Inflammatory macrophage (primary cell): ENCODE measurements around the gene PYGO1.

Experiments used
- DNase-seq, 2 donors: peaks; one replicate each; pipeline ENCODE4 v3.0.0-alpha.2; 2020 to 2022

PYGO1 gene

DNA sequence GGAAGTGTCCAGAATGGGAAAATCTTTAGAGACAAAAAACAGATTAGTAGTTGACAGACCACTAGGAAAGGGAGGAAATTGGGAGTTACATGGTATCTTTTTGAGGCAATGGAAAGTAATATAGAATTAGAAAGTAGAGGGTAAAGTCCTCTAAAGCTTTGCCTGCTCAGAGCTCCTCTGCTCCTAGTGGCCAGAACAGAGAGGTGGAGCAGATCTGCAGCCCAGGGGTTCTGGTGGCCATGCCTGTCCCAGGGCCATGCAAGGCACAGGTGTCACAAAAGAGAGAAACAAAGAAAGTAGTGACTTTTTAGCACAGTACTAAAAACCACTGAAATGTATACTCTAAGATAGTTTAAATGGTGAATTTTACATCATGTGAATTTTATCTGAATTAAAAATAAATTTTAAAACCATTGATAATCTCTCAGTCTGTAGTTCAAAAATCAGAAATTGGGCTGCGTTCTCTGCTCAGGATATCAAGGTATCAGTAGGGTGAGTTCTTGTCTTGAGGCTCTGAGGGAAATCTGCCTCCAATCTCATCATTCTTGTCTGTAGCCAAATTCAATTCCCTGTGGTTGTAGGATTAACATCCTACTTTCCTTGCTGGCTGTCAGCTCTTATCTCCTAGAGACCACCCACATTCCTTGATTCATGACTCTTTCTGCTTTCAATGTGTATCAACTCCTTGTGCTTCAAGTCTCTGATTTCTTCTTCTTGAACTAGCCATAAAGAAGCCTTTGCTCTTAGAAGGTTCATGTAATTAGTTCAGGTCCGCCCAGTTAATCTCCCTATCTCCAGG, 23.6 kb downstream of the PYGO1 start:
- no peak for DNase-seq

DNA sequence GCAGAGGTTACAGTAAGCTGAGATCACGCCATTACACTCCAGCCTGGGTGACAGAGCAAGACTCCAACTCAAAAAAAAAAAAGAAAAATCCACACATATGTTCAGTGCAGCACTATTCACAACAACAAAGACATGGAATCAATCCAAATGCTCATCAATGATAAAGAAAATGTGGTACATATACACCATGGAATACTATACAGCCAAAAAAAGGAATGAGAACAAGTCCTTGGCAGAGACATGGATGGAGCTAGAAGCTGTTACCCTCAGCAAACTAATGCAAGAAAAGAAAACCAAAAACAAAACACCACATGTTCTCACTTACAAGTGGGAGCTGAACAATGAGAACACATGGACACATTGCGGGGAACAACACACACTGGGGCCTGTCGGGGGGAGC, 25.5 kb downstream of the PYGO1 start:
- DNase-seq: no peak

DNA sequence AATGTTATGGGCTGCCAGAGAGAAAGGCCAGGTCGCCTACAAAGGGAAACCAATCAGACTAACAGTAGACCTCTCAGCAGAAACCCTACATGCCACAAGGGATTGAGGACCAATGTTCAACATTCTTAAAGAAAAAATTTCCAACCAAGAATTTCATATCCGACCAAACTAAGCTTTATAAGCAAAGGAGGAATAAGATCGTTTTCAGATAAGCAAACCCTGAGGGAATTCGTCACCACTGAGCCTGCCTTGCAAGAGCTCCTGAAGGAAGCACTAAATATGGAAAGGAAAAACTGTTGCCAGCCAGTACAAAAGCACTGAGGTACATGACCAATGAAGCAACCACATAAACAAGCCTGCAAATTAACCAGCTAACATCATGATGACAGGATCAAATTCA, 33.1 kb downstream of the PYGO1 start:
- no peak for DNase-seq

DNA sequence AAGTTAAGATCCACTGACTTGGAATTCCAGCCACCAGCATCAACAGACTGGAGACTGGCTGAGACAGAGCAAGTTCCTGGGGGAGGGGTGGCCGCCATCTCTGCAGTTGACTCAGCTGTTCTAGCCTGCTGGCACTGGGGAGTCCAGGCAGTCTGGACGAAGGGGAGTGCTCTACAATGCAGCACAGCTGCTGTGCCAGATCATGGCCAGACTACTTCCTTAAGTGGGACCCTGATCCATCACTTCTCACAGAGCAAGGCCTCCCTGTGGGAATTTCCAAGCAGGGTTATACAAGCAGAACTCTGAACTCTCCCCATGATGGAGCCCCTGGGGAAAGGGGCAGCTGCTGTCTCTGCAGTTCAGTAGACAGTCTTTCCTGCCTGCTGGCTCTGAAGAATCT, 35.2 kb downstream of the PYGO1 start:
- peak in 1 of 2 donors; percentile 12 for DNase-seq

DNA sequence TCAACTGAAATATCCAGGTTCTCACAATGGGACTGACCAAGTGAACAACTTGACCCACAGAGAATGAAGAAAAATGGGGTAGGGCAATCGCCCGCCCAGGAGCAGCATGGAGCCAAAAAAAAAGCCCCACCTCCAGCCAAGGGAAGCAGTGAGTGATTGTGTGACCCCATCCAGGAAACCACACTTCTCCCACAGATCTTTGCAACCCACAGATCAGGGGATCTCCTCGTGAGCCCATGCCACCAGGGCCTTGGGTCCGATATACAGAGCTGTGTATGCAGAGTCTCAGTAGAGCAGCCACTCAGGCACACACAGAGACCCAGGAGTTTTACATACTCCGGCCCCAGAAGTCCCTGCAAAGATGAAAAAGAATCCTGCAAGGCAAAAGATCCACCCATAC, 35.7 kb downstream of the PYGO1 start:
- peak; percentile 49 to 78 for DNase-seq

DNA sequence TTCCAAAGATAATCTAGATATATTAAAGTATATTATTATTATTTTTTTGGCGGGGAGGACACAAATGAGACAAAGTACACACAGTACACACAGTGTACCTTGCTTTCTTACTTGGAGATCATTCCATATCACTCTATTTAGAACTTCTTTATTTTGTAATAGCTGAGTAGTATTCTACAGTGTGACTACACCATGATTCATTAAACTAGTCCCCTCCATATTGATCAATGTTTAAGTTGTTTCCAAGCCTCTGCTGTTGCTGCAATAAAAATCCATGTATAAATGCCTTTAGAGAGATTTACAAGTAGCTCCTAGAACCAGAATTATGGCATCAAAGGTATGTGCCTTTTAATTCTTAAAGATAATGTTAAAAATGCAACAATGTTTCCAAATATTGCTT, 38.8 kb downstream of the PYGO1 start:
- DNase-seq: no peak

DNA sequence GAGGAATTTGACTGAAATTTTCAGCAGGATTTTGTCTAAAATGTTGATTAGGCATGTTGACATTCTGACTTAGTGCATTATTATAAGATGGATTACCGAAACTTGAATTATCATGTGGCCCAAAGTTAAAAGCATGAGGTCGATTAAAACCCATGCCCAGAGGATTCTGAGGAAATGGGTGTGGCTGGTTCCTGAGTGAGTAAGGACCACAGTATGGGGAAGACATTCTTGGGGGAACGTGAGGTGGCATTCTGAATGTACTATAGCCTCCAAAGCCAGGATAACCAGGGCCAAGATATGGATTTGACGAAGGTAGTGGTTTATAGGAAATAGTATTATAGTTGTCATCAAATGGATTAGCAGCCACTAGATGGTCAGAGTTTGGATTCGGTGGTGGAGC, 41.4 kb downstream of the PYGO1 start:
- DNase-seq: no peak

DNA sequence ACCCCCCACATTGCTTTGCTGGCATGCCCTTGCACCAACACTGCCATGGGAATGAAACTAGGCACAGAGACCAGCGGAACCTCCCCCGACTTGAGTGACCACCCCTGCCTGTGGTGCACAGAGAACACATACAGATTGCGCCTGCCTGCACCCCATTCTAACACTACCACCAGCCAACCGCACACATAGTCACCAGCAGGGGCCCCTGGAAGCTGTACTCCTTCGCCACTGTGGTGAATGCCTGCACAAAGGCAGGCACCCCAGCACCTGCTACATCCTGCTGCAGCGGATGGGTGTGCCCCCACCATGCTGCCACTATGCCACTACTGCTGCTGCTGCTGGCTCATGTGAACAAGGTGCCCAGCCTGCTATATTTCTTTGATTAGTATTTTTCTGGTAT, 52.7 kb downstream of the PYGO1 start:
- no peak for DNase-seq

DNA sequence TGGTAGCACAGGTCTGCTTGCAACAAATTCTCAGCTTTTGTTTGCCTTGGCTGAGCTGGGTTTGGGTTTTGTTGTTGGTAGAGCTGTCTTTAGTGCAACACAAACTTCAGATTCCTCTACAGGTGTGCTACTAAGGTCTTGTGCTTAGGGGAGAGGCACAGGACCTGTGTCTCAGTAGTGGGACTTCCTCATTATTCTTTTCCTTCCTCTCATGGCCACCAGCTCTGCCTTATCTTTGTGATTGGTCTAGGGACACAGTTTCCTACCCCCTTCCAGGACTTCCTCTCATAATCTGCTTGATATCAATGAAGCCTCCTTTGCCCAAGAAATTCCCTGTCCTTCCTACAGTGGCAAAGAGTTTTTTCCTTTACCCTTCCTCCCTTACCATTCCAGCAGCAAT, 55.2 kb downstream of the PYGO1 start:
- no peak for DNase-seq

DNA sequence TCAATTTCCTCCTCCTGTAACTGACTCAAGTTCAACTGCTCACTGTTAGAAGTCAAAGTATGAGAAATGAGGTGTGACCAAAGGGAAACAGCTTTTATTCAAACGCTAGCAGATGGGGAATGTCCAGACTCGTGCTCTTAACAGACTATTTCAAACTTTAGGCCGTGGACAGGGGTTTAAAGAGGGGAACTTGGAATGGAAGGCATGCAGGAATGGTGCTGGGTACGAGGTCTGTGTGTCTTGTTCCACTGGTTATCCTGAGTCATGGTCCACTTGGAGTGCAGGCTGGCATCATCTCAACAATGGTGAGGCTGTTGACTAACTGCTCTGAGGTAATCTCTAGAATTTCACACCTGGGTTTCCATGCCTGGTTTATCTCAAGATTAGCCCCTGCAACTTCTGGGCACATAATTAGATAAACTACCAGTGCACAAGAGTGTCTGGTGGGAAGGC, 57.3 kb downstream of the PYGO1 start:
- DNase-seq: no peak

DNA sequence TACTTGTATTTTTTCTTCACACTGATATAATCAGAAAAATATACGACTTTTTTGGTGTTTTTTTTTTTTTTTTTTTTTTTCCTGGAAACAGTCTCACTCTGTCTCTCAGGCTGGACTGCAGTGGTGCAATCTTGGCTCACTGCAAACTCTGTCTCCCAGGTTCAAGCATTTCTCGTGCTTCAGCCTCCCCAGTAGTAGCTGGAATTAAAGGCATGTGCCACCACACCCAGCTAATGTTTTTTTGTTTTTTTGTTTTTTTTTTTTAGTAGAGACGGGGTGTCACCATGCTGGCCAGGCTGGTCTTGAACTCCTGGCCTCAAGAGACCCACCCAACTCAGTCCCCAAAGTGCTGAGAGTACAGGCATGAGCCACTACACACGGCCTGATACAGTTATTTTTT, 59.3 kb downstream of the PYGO1 start:
- DNase-seq: no peak

DNA sequence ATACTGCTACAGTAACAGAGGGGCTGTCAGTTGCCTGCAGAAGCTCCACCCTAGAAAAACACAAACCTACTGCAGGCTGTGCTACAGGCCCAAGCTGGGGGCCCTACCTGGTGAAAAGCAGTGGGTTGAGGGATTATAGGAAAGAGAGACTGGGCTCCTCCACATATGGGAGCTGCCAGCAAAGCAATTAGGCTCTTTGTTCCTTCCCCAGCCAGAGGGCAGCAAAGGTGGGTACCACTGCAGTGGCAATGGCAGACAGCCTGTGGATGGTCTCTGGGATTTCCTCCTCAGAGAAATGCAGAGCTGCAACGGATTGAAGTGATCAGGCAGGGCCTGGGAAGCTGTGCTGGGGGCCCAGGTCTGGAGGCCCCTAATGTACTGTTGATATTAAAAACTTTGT, 61.0 kb downstream of the PYGO1 start:
- DNase-seq: no peak

DNA sequence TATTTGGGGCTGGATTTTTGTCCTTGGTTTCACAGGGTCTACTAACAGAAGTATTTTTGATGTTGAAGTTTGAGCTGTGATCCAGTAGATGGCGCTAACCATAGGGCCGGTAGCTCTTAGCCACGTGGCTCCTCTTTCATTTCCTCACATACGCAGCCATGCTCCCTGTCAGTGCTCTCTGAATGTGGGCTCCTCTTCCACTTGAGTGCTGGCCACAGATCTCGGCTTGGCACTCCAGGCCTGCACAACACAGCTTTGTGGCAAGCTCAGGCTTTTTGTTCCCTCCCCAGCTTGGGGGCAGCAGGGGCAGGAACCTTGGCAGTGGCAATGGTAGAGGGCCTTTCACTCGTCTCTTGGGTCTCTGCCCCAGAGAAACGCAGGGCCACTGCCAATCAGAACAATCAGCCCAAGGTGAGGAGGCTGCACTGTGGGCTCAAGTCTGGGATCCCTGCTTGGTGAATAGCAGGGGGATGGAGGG, 61.5 kb downstream of the PYGO1 start:
- DNase-seq: peak; percentile 55 to 69

DNA sequence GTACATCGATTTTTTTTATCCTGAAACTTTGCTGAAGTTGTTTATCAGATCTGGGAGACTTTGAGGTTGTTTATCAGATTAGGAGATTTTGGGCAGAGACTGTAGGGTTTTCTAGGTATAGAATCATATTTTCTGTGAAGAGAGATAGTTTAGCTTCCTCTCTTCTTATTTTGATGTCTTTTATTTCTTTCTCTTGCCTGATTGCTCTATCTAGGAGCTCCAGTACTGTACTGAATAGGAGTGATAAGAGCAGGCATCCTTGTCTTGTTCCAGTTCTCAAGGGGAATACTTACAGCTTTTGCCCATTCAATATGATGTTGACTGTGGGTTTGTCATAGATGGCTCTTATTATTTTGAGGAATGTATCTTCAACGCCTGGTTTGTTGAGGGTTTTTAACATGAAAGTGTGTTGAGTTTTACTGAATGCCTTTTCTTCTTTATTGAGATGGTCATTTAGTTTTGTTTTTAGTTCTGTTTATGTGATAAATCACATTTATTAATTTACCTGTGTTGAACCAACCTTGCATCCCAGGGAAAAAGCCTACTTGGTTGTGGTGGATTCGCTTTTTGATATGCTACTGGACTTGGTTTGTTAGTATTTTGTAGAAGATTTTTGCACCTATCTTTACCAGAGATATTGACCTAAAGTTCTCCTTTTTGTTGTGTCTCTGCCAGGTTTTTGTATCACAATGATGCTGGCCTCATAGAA, 65.2 kb downstream of the PYGO1 start:
- no peak for DNase-seq

DNA sequence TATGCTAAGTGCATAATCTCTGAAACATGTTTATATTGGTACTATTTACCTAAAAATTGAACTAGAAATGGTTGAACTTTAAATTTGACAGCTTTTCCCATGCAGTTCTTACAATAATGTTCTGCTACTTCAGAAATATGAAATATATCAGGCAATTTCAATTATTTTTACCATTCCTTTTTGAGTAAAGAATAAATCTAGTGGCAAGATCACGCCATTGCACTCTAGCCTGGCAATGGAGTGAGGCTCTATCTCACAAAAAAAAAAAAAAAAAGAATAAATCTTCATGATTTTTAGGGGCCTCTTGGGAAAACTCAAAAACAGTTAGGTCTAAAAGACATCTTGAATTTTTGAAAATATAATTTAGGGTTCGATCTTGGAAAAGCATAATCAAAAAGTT, 69.5 kb downstream of the PYGO1 start:
- no peak for DNase-seq

DNA sequence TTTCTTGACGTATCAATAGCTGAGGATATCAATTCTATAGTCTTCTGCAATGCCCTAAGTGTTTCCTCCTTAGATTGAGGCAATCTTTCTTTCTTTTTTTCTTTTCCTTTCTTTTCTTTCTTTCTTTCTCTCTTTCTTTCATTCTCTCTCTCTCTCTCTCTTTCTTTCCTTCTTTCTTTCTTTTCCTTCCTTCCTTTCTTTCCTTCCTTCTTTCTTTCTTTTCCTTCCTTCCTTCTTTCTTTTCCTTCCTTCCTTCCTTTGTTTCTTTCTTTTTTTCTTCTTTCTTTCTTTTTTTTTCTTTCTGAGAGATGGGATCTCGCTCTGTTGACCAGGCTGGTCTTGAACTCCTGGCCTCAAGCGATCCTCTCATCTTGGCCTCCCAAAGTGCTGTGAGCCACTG, 70.1 kb downstream of the PYGO1 start:
- no peak for DNase-seq

DNA sequence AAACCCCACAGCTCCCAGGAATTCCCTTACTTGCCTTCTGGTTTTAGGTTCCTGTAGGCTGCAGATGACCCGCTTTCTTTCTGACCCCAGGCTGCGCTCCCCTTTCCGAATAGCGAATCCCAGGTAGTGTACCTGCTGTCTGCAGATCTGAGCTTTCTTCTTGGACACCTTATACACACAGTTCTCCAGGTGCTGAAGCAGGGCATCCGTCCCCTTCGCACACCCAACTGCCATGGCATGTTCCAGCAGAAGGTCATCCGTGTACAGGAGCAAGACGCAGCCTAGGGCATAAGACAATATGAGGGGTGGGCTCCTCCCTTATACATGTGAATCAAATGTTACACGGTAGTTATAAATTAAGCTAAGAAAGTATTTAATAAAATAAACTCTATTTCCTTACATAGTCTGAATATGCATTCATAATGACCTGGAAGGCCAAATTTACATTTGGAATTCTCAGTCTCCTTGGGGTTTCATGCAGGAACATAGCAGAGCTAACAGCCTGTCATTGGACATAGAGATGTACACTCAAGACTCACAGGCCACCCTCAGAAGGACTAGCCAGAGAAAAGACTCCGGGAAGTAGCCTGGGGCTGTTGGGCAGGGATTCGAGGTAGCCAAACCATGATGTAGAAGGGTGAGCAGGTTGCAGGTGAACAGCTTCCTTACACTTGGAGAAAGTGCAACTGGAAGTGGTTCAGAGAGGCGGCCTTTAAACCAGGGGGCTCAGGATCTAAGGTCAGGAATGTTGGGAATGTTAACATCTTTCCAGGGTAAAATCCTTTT, 72.0 kb downstream of the PYGO1 start:
- DNase-seq: no peak

DNA sequence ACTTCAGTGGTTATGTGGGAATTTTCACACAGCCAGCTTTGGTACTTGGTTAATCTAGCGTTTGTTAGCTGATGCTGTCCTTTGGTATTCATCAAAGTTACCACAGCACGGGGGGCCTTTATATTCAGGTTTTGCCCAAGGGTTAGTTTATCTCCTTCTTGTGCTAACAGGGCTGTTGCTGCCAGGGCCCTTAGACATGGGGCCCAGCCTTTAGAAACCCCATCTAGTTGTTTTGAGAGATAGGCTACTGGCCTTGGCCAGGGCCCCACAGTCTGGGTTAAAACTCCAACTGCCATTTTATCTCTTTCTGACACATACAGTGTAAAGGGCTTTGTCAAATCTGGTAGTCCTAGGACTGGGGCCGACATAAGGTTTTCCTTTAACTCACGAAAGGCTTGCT, 72.7 kb downstream of the PYGO1 start:
- no peak for DNase-seq

DNA sequence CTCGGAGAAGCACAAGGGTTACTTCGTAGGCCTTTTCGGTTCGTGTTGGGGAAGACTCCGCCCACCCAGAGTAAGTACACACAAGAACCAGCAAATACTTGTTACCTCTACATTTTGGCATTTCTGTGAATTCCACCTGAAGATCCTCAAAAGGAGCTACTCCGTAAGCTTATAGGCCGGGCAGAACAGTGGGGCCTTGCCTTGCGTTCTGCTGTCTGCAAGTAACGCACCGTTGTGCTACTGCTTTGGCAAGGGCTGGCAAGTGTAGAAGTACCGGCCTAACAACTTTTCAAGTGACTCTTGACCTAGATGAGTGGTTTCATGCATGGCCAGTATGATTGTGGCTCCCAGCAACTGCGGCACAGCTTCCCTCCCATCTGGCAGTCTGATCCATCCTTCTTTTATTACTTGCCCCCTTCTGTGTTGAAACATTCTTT, 73.7 kb downstream of the PYGO1 start:
- DNase-seq: no peak

DNA sequence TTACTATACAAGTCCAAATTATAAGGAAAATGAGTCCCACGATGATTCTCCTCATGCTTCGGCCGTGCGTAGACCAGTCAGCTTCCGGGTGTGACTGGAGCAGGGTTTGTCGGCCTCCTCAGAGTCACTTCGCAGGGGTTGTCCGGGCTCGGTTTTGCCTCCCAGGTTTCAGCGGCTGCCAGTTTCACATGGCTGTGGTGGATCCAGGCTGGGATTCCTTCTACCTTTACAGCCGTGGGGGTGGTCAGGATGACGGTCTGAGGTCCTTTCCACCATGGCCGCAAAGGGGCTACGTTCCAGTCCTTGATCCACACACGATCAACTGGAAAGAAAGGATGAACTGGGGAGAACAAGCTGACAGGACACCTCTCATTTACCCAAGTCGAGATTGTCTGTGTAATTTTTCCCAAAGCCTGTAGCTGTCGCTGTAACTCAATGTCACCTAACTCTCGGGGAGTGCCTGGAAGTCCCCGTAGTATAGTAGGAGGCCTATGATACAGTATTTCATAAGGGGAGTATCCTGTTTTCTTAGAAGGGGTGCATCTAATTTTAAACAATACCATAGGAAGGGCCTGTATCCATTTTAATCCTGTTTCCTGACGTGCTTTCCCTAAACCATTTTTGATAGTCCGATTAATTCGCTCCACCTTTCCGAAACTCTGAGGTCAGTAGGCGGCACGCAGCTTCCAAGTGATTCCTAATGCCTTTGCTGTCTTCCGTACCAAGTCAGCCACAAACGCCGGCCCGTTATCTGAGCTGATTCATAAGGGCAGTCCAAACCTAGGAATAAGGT, 74.3 kb downstream of the PYGO1 start:
- peak; percentile 19 to 36 for DNase-seq

DNA sequence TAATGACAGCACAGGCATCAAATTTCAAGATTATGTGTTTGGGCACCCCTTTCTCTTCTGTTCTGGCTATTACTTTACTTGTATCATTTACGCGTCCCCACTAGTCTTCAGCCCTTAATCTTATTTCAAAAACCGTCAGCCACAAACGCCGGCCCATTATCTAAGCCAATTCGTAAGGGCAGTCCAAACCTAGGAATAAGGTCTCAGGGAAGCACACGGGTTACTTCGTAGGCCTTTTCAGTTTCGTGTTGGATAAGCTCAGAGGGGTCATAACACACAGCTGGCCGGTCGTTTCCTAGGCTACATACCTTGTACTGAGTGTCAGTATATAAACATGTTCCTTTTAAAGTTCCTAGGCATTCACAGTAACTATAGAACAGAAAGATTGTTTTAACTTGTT, 75.0 kb downstream of the PYGO1 start:
- no peak for DNase-seq

DNA sequence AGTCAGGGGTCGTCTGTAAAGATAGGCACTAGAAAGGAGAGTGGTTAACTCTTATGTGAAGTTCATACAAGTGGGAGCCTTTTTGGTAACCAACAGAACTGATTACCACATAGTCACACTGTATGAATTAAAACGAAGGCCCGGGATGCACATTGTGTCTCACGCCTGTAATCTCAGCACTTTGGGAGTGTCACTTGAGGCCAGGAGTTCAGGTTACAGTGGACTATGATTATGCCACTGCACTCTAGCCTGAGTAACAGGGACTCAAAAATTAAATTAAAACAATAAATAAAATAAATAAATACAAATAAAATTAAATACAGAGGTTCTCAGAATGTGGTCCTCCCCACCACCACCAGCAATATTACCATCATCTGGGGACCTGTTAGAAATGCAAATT, 80.6 kb downstream of the PYGO1 start:
- no peak for DNase-seq
